Measurements from ENCODE around the gene SEMA3D. TPM values are rescaled to one million over a fixed set of nuclear protein-coding genes. Genes with fewer than 3 reads are reported as not detected.

SEMA3D gene
- total and polyA plus RNA-seq, 2 donors (not counting 3 experiments of a cell fraction or from before 2014, with no cell fraction given): 9.9 to 10.3 TPM

DNA sequence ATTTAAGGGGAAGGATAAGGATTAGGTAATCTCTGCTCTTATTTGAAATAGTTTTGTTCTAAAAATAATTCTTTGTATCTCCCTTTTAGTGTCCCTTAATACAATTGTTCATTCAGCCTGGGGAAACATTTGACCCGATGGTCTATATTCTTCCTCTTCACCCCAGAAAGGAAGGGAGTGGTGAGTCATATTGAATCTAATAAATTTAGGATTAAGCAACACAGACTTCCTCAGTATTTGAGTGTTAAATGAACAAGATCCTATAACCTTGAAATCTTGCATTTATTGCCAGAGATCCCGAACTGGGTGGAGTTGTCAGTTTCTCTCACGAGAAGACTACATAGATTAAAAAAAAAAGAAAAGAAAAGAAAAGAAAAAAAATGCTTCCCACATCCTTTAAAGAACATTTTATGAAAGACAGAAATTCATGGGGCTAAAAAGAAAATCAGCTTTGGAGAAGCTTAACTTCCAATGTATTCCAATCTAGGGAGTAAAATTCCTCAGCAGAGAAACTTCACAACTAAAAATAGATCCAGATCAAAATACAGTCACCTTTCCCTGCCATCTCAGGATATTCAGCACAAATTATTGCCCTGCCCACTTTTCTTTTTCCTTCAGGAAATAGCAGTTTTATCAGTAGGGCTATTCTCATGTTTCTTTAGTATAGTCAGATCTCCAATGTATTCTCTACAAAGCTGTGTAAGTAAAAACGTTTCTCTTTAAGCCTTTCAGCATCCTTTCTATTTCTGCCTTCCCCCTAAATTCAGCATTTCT, 82.2 kb downstream of the SEMA3D start:
- intact Hi-C loops (cut with micrococcal nuclease): loop anchor here (1.0 to 10.0 kb wide), 2 partner anchors 82 to 470 kb away; no protein-coding TSS in a partner anchor

More for the DNA sequence above, 82.2 kb downstream of the SEMA3D start:
- Histone ChIP-seq H3K79me2 (ENCODE audit: control insufficient read depth, insufficient read depth, low read length) (no peaks in the 10 kb centered on the region), H2AFZ (ENCODE audit: low read depth, low read length) (peak overlapping the region; percentile 9), H3K4me2 (ENCODE audit: insufficient read depth, low read length) (peak overlapping the region; percentile 92), H4K20me1 (replicated peaks; ENCODE audit: control insufficient read depth, extremely low read depth, insufficient read depth, low read length) (no peaks in the 10 kb centered on the region), H3K4me3 (replicated peaks in 1 of 3; ENCODE audit: insufficient read depth in 1 of 3, low read depth in 1 of 3, low read length in 3 of 3) (peak overlapping the region in 1 of 3 experiments; percentile 45), H3K27ac (ENCODE audit: insufficient read depth, low read depth, low read length) (peak overlapping the region; percentile 53), H3K9ac (replicated peaks; ENCODE audit: extremely low read depth, insufficient read depth, low read length) (peak overlapping the region; percentile 65), H3K9me3 (replicated peaks; ENCODE audit: control insufficient read depth, insufficient read depth, low read length) (no peaks in the 10 kb centered on the region), H3K4me1 (ENCODE audit: control insufficient read depth, extremely low read depth, insufficient read depth, low read length) (peaks cover 52% of the 10 kb centered on the region), H3K27me3 (ENCODE audit: control insufficient read depth in 2 of 2, insufficient read depth in 2 of 2, low read length in 2 of 2) (no peaks in the 10 kb centered on the region), H3K9me1 (replicated peaks; ENCODE audit: control insufficient read depth, extremely low read depth, insufficient read depth, low read length) (no peaks in the 10 kb centered on the region), H3K36me3 (ENCODE audit: control insufficient read depth in 2 of 2, extremely low read depth in 1 of 2, insufficient read depth in 2 of 2, low read length in 2 of 2) (no peaks in the 10 kb centered on the region)
- ChIA-PET POLR2A (no interaction called here), CTCF (interaction anchor here (1.1 to 2.3 kb wide), 5 partner anchors 10 to 81 kb away, joined by 4 to 18 read pairs (median 6); partner anchors contain the start of gene SEMA3D)
- dilution Hi-C loops (cut with MboI; ENCODE audit: extremely low pct_ligation_motif_present, low sequenced_read_pairs): no loop called here
- FAIRE-seq (peak; percentile 70), DNase-seq (ENCODE audit: low read depth, low spot score) (peak; percentile 80)
- TF ChIP-seq POLR2AphosphoS5 (IDR thresholded peaks at IDR 0.05; ENCODE audit: insufficient read depth, low read depth, low read length) (peak; percentile 42), MYC (IDR thresholded peaks at IDR 0.05; ENCODE audit: low read depth, low read length) (no peak), POLR2A (IDR thresholded peaks at IDR 0.05; ENCODE audit: low read depth, low read length) (no peak), GATA2 (IDR thresholded peaks at IDR 0.05; ENCODE audit: insufficient read depth, insufficient read length, low read depth, low read length) (peak; percentile 13), EZH2 (IDR thresholded peaks at IDR 0.05; ENCODE audit: borderline replicate concordance, low read depth, low read length, severe bottlenecking) (no peak), MAX (IDR thresholded peaks at IDR 0.05; ENCODE audit: insufficient read depth, insufficient read length) (no peak), FOS (IDR thresholded peaks at IDR 0.05; ENCODE audit: borderline replicate concordance, insufficient read depth, low read length) (peak; percentile 74), JUN (IDR thresholded peaks at IDR 0.05; ENCODE audit: borderline replicate concordance, insufficient read depth, insufficient read length, low read depth) (peak; percentile 69), CTCF (IDR thresholded peaks at IDR 0.05; ENCODE audit: extremely low read depth in 1 of 2, insufficient read depth in 1 of 2, low read depth in 1 of 2, low read length in 2 of 2) (no peak)
- no TSS peak for BruUV-seq (replicated peaks)

Measured in endothelial cell of umbilical vein (primary cell).